Endodermal cell (in vitro differentiated cells): ENCODE results near the gene ADORA3. TPM values are rescaled to one million over a fixed set of nuclear protein-coding genes. Genes with fewer than 3 reads are reported as not detected.

Experiments used
- DNase-seq: peaks from one replicate; pipeline ENCODE4 v3.0.0-alpha.2; 2017
- H3K27ac ChIP-seq: 2 replicates; pipeline ENCODE4 v1.5.1; 2013; ENCODE audit warnings: mild to moderate bottlenecking, low read depth, low read length, moderate library complexity
- H3K27me3 ChIP-seq: 2 replicates; pipeline ENCODE4 v1.6.1; 2013; ENCODE audit warnings: mild to moderate bottlenecking, low read length, moderate library complexity; ENCODE audit not compliant: insufficient read depth, control insufficient read depth, poor library complexity, severe bottlenecking
- H3K36me3 ChIP-seq: 2 replicates; pipeline ENCODE4 v1.7.0; 2013; ENCODE audit warnings: mild to moderate bottlenecking, low read length, moderate library complexity; ENCODE audit not compliant: control insufficient read depth, insufficient read depth
- H3K4me1 ChIP-seq: one replicate; pipeline ENCODE4 v1.7.0; 2013; ENCODE audit warnings: low read length; ENCODE audit not compliant: control insufficient read depth, insufficient read depth
- H3K4me3 ChIP-seq: 2 replicates; pipeline ENCODE4 v1.5.1; 2013; ENCODE audit warnings: mild to moderate bottlenecking, low read length, moderate library complexity
- H3K9ac ChIP-seq: 2 replicates; pipeline ENCODE4 v1.6.1; 2013; ENCODE audit warnings: mild to moderate bottlenecking, low read length, moderate library complexity; ENCODE audit not compliant: poor library complexity, severe bottlenecking; ENCODE audit errors: extremely low read depth
- H3K9me3 ChIP-seq: 2 replicates; pipeline ENCODE4 v1.6.1; 2013; ENCODE audit warnings: mild to moderate bottlenecking, low read length, moderate library complexity; ENCODE audit not compliant: control insufficient read depth
- H3K27ac Mint-ChIP-seq: 2 replicates; pipeline ENCODE4 v1.8.0; 2020; ENCODE audit warnings: mixed read lengths
- H3K27me3 Mint-ChIP-seq: 2 replicates; pipeline ENCODE4 v1.8.0; 2021; ENCODE audit warnings: mild to moderate bottlenecking, mixed read lengths; ENCODE audit not compliant: insufficient read depth
- H3K36me3 Mint-ChIP-seq: 2 replicates; pipeline ENCODE4 v1.8.0; 2020; ENCODE audit warnings: low read depth, mixed read lengths
- H3K4me1 Mint-ChIP-seq: 2 replicates; pipeline ENCODE4 v1.8.0; 2020; ENCODE audit warnings: mixed read lengths
- H3K4me3 Mint-ChIP-seq: 2 replicates; pipeline ENCODE4 v1.8.0; 2020; ENCODE audit warnings: mild to moderate bottlenecking, moderate library complexity, mixed read lengths
- H3K9me3 Mint-ChIP-seq: 2 replicates; pipeline ENCODE4 v1.8.0; 2020; ENCODE audit warnings: mild to moderate bottlenecking, mixed read lengths
- WGBS, 2 experiments: methylation state at CpG; one replicate each; pipeline versions ENCODE4 v1.1.5 to v1.1.7; 2013; ENCODE audit warnings: missing lambda C conversion rate in 2 of 2, mixed read lengths in 1 of 2; ENCODE audit not compliant: insufficient coverage in 1 of 2, insufficient read length in 1 of 2; 5-methylcytosine and 5-hydroxymethylcytosine counted together
- total RNA-seq, 2 donors: library from RNA; stranded (reverse); fragmentation: NEBNext Ultra II Directional in 1 of 2; extraction: Animal tissue kit (Norgen Biotek cat#: 25700) in 1 of 2; gene quantifications; 2 replicates in 1 of 2; 3 replicates in 1 of 2; pipeline ENCODE4 v1.2.1, GENCODE V29; 2021
- TF ChIP-seq, protein P1 (sequence below): fragments of 200-600 bp; sonication (generic); conservative IDR thresholded peaks from 2 replicates; pipeline ENCODE4 v1.5.0; 2021; ENCODE audit warnings: antibody characterized with exemption, mild to moderate bottlenecking

ADORA3 gene
- total RNA-seq, 2 donors from 2014 or later, result not detected

DNA sequence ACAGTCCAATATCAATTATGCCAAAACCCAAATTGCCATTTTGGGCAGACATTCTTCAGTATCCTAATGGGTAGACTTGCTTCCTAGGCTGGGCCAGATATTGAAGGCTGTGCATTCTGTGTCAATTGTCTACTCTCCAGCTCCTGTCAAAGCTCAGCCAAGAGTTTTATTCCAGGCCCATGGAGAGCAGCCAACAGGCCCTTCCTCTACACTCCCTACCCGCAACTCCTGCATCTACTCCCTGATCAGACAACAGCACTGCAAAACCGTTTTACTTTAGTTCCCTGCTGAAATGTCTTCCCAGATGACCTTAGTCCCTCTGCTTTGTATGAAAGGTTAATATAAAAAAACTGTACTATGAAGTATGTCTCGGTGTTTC, 6.6 kb upstream of the ADORA3 start:
- H3K36me3 ChIP-seq, result no peaks in the 10 kb centered on the region
- H3K27me3 ChIP-seq, result peaks cover 10% of the 10 kb centered on the region
- Mint-ChIP-seq H3K36me3 (no peaks in the 10 kb centered on the region), H3K27ac (no peak overlapping the region), H3K4me1 (peaks cover 10% of the 10 kb centered on the region), H3K27me3 (peaks cover 14% of the 10 kb centered on the region), H3K9me3 (no peaks in the 10 kb centered on the region), H3K4me3 (no peak overlapping the region)
- H3K4me3 ChIP-seq, result no peak overlapping the region
- peaks cover 8% of the 10 kb centered on the region for H3K4me1 ChIP-seq
- no peak overlapping the region for H3K9ac ChIP-seq
- no peak for DNase-seq
- WGBS, 2 experiments, result 82 to 100% methylated on average over 1 to 3 of the region's 3 CpGs
- TF ChIP-seq, protein P1, sequence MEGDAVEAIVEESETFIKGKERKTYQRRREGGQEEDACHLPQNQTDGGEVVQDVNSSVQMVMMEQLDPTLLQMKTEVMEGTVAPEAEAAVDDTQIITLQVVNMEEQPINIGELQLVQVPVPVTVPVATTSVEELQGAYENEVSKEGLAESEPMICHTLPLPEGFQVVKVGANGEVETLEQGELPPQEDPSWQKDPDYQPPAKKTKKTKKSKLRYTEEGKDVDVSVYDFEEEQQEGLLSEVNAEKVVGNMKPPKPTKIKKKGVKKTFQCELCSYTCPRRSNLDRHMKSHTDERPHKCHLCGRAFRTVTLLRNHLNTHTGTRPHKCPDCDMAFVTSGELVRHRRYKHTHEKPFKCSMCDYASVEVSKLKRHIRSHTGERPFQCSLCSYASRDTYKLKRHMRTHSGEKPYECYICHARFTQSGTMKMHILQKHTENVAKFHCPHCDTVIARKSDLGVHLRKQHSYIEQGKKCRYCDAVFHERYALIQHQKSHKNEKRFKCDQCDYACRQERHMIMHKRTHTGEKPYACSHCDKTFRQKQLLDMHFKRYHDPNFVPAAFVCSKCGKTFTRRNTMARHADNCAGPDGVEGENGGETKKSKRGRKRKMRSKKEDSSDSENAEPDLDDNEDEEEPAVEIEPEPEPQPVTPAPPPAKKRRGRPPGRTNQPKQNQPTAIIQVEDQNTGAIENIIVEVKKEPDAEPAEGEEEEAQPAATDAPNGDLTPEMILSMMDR, result no peak
- no peak overlapping the region for H3K27ac ChIP-seq
- no peaks in the 10 kb centered on the region for H3K9me3 ChIP-seq

DNA sequence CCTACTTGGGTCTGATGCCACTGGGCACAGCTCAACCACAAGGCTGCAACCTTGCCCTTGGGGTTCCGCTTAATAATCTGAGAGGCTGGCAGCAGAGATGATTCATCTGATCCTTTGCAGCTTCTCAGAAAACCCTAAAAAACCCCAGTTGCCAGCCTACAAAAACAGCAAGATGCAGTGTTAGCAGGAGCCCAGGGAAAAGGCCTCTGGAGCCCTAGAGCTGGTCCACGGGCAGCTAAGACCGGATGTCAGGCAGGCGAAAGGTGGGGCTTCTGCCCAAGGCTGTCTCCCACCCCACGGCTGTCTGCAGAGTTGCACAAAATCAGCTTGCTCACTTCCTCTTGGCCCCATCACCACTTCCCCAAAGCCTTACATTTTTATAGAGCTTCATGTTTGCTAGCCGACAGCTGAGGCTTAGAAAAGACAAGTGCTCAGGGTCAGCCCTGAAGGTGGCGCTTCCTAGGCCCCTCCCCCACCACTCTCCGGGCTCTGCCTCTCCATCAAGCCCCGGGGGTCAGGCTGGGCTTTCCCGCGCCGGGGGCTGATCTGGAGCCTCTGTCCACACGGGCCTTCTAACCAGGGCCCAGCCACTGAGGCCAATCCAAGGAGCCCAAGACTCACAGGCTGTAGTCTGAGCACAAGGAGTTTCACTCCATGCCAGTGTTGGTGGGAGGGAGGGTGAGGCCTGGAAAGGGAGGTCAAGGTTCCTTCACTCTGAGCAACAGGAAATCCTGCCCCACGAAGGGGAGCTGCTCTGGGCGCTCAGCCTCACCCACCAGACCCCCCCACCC, 4.2 kb upstream of the ADORA3 start:
- Mint-ChIP-seq H3K4me1 (peaks cover 10% of the 10 kb centered on the region), H3K4me3 (peak overlapping the region; percentile 50), H3K9me3 (no peaks in the 10 kb centered on the region), H3K36me3 (no peaks in the 10 kb centered on the region), H3K27me3 (peaks cover 4% of the 10 kb centered on the region), H3K27ac (peak overlapping the region; percentile 96)
- Histone ChIP-seq H3K9me3 (no peaks in the 10 kb centered on the region), H3K27me3 (peaks cover 10% of the 10 kb centered on the region), H3K36me3 (no peaks in the 10 kb centered on the region), H3K4me3 (peak overlapping the region; percentile 68), H3K27ac (peak overlapping the region; percentile 84), H3K4me1 (peaks cover 8% of the 10 kb centered on the region), H3K9ac (no peak overlapping the region)
- 30 to 45% methylated on average over 7 to 15 of the region's 15 CpGs for WGBS, 2 experiments
- DNase-seq, result peak; percentile 93
- TF ChIP-seq, protein P1, result no peak

DNA sequence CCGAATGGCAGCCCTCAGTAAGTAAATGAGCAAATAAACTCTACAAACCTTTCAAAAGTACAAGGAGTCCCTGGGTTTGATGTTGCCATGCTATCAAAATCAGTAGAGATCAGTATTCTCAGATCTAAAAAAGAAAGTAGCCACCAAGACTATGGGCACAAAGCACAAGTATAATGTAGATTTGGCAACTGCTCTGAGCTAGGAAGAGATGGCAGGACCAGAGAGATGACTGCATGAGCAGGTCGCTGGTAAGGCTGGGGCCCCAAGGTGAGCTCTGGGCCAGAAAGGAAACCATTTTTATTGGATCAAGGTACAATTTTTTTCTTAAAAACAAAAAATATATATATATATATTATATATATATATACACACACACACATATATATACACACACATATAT, 3.1 kb upstream of the ADORA3 start:
- 41% methylated on average over 2 of the region's 2 CpGs; no CpG with 5 or more reads in 1 of the 2 experiments for WGBS, 2 experiments
- Histone ChIP-seq H3K36me3 (no peaks in the 10 kb centered on the region), H3K27ac (no peak overlapping the region), H3K4me3 (no peak overlapping the region), H3K9ac (no peak overlapping the region), H3K4me1 (peaks cover 8% of the 10 kb centered on the region), H3K9me3 (no peaks in the 10 kb centered on the region), H3K27me3 (peaks cover 4% of the 10 kb centered on the region)
- H3K27me3 Mint-ChIP-seq, result no peaks in the 10 kb centered on the region
- H3K27ac Mint-ChIP-seq, result no peak overlapping the region
- TF ChIP-seq, protein P1, result no peak
- no peak overlapping the region for H3K4me3 Mint-ChIP-seq
- no peak for DNase-seq
- H3K4me1 Mint-ChIP-seq, result peaks cover 10% of the 10 kb centered on the region
- H3K9me3 Mint-ChIP-seq, result no peaks in the 10 kb centered on the region
- no peaks in the 10 kb centered on the region for H3K36me3 Mint-ChIP-seq
